Kidney epithelial cell (primary cell): ENCODE measurements around the gene SIPA1L3. TPM values are rescaled to one million over a fixed set of nuclear protein-coding genes. Genes with fewer than 3 reads are reported as not detected.
A peak's percentile ranks its signal among the peaks of the same experiment; 100 is the strongest.
"Not testable (repeated sequence)": the region's sequence is repeated elsewhere in the genome, so short reads cannot be mapped to it uniquely, and the experiment has no call there.

Source experiments
- DNase-seq: peaks from one replicate; pipeline ENCODE4 v3.0.0-alpha.2; 2010; ENCODE audit warnings: low read depth
- H3K27me3 ChIP-seq: 2 replicates; pipeline ENCODE4 v1.6.0; 2011; ENCODE audit warnings: low read length; ENCODE audit not compliant: control insufficient read depth, insufficient read depth
- H3K36me3 ChIP-seq: 2 replicates; pipeline ENCODE4 v1.5.1; 2011; ENCODE audit warnings: low read length; ENCODE audit not compliant: control insufficient read depth, insufficient read depth
- H3K4me3 ChIP-seq: 2 replicates; pipeline ENCODE4 v1.5.1; 2011; ENCODE audit warnings: low read depth, mild to moderate bottlenecking, control low read depth, low read length
- total RNA-seq: library from RNA; depleted of rRNA; stranded (reverse); fragments of >200 nt; gene quantifications from 2 replicates; pipeline ENCODE4 v1.2.3, GENCODE V29; 2015
- TF ChIP-seq, protein P1 (sequence below): IDR thresholded peaks from 2 replicates; pipeline ENCODE4 v1.5.1; 2011; ENCODE audit warnings: mild to moderate bottlenecking, moderate library complexity, low read length, control low read depth, inconsistent platforms; ENCODE audit not compliant: insufficient read depth, poor library complexity, severe bottlenecking

The SIPA1L3 gene, protein sequence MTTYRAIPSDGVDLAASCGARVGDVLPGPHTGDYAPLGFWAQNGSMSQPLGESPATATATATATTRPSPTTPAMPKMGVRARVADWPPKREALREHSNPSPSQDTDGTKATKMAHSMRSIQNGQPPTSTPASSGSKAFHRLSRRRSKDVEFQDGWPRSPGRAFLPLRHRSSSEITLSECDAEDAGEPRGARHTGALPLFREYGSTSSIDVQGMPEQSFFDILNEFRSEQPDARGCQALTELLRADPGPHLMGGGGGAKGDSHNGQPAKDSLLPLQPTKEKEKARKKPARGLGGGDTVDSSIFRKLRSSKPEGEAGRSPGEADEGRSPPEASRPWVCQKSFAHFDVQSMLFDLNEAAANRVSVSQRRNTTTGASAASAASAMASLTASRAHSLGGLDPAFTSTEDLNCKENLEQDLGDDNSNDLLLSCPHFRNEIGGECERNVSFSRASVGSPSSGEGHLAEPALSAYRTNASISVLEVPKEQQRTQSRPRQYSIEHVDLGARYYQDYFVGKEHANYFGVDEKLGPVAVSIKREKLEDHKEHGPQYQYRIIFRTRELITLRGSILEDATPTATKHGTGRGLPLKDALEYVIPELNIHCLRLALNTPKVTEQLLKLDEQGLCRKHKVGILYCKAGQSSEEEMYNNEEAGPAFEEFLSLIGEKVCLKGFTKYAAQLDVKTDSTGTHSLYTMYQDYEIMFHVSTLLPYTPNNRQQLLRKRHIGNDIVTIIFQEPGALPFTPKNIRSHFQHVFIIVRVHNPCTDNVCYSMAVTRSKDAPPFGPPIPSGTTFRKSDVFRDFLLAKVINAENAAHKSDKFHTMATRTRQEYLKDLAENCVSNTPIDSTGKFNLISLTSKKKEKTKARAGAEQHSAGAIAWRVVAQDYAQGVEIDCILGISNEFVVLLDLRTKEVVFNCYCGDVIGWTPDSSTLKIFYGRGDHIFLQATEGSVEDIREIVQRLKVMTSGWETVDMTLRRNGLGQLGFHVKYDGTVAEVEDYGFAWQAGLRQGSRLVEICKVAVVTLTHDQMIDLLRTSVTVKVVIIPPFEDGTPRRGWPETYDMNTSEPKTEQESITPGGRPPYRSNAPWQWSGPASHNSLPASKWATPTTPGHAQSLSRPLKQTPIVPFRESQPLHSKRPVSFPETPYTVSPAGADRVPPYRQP (N-terminal part only)
- 40.4 and 46.8 TPM in 2 replicates for total RNA-seq

DNA sequence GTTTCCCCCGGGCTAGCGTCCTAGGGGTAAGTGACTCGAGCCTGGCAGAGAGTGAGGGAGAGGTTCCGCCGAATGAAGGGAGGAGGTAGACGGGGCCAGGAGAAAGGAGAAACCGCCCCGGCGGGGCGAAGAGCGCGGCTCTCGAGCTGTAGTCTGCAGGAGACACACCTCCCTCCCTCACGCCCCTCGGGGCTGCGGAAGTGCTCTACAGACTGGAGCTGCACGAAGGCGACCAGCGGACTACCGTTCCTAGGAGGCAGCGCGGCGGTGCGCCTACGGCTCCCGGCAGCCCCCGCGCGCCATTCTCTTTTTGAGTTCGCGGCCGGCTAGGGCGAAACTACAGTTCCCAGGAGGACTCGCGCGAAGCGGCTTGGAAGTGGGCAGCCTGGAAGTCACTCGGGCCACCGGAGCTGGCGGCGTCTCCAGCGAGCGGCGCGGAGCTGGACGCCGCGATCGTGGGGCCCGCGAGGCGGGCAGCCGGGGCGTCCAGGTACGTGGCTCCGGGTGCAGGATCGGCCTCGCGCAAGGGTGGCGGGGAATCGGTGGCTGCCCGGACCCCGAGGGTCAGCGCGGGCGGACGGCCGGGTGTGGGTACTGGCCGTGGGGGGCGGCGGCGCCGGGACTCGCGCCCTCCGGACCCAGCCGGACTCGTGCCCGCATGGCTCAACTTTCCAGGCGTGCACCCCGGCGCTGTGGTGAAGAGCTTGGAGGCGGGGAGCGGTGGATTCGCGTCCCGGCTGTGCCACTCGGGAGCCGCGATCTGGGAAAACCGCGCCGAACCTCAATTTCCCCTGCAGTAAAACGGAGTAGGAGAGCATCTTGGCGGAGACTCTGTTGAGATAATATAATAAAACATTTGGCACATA is at the start of gene SIPA1L3:
Gene SIPA1L3, plus strand, starts transcription at position 340 of the 866 bp plus-strand sequence. CDS start 174,358 bp downstream, outside the sequence.
- Histone ChIP-seq H3K27me3 (no peaks in the 10 kb centered on the region), H3K36me3 (no peaks in the 10 kb centered on the region), H3K4me3 (peak within 1 kb of the TSS; percentile 70)
- DNase-seq: peak; percentile 76
- TF ChIP-seq, protein P1, sequence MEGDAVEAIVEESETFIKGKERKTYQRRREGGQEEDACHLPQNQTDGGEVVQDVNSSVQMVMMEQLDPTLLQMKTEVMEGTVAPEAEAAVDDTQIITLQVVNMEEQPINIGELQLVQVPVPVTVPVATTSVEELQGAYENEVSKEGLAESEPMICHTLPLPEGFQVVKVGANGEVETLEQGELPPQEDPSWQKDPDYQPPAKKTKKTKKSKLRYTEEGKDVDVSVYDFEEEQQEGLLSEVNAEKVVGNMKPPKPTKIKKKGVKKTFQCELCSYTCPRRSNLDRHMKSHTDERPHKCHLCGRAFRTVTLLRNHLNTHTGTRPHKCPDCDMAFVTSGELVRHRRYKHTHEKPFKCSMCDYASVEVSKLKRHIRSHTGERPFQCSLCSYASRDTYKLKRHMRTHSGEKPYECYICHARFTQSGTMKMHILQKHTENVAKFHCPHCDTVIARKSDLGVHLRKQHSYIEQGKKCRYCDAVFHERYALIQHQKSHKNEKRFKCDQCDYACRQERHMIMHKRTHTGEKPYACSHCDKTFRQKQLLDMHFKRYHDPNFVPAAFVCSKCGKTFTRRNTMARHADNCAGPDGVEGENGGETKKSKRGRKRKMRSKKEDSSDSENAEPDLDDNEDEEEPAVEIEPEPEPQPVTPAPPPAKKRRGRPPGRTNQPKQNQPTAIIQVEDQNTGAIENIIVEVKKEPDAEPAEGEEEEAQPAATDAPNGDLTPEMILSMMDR: no peak

DNA sequence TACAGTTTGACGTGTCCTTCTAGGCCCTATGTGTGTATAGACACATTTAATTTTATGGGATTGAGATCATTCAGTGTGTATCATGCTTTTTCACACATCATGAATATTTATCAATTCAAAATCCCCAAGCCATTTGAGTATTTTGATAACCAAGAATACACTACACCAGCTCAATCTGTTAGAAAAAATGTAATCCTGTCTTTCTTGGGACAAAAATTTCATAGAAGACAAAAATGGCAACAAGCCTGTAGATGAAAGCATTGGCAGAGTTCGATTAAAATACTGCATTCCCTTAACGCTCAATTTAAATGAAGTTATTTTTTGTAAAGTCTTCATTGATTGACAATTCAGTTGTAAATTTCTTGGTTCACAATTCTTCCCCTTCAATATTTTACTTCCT is 42.5 kb upstream of the SIPA1L3 start:
- TF ChIP-seq, protein P1: no peak
- H3K27me3 ChIP-seq: no peaks in the 10 kb centered on the region
- no peaks in the 10 kb centered on the region for H3K36me3 ChIP-seq
- no peak for DNase-seq
- no peak overlapping the region for H3K4me3 ChIP-seq

DNA sequence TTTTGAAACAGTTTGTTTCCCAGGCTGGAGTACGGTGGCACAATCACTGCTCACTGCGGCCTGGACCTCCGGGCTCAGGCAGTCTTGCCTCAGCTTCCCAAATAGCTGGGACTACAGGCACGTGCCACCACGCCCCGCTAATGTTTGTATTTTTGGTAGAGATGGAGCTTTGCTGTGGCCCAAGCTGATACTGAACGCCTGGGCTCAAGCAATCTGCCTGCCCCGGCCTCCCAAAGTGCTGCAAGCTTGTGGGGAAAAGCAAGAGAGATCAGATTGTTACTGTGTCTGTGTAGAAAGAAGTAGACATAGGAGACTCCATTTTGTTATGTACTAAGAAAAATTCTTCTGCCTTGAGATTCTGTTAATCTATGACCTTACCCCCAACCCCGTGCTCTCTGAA is 41.1 kb upstream of the SIPA1L3 start:
- not testable (repeated sequence) for H3K27me3 ChIP-seq, H3K4me3 ChIP-seq, DNase-seq, H3K36me3 ChIP-seq

DNA sequence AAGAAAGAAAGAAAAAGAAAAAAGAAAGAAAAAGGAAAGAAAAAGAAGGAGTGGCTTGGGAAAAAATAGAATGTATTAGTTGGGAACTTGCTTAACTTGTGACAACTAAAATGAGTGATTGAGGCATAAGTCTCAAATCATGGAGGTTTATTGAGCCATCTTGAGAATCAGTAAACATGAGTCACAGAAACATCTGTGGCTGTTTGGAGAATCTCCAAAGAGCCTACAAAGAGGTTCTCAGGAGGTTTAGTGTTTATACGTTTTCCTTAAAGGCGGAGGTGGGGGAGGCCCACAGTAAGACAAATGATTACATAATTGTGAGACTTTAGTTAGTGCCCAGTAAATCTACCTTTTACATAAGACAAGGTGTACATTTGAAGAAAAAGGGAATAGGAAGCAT is 39.2 kb upstream of the SIPA1L3 start:
- no peak overlapping the region for H3K4me3 ChIP-seq
- DNase-seq: no peak

DNA sequence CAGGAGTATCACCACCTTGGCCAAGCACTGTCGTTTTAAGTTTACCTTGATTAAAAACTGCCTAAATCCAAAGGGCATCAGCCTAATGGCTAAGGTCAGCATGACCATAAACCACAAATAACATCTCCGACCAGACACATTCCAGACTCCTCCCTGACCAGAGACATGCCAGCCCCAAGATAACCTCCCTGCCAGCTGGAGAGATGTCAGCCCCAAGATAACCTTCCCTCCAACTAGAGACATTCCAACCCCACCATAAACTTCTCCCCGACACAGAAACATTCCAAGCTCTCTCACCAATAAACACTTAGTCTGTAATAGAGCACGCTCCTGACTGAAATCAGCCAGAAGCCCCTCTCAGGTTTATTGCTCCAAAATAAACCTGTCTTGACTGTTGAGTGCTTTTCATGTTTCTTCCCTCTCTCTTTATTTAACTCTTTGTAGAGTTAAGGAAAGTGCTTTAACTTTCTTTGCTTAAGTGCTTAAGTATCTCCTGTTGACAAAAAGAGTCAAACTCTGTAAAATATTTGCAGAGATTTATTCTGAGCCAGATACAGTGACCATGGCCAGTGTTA is 37.2 kb upstream of the SIPA1L3 start:
- Histone ChIP-seq H3K36me3 (no peaks in the 10 kb centered on the region), H3K27me3 (no peaks in the 10 kb centered on the region), H3K4me3 (no peak overlapping the region)
- DNase-seq: no peak
- TF ChIP-seq, protein P1: no peak

More for the DNA sequence above, 39.2 kb upstream of the SIPA1L3 start:
- Histone ChIP-seq H3K36me3 (no peaks in the 10 kb centered on the region), H3K27me3 (no peaks in the 10 kb centered on the region)
- TF ChIP-seq, protein P1: no peak
